GM19467 (cell line): ENCODE data around the gene UQCRH.

Source experiments
- ATAC-seq: cut with Tn5 transposase; IDR thresholded peaks from one replicate; pipeline ENCODE4 v1.9.1; 2021; ENCODE audit warnings: mild to moderate bottlenecking, moderate library complexity; ENCODE audit not compliant: unreplicated experiment

The UQCRH gene

DNA sequence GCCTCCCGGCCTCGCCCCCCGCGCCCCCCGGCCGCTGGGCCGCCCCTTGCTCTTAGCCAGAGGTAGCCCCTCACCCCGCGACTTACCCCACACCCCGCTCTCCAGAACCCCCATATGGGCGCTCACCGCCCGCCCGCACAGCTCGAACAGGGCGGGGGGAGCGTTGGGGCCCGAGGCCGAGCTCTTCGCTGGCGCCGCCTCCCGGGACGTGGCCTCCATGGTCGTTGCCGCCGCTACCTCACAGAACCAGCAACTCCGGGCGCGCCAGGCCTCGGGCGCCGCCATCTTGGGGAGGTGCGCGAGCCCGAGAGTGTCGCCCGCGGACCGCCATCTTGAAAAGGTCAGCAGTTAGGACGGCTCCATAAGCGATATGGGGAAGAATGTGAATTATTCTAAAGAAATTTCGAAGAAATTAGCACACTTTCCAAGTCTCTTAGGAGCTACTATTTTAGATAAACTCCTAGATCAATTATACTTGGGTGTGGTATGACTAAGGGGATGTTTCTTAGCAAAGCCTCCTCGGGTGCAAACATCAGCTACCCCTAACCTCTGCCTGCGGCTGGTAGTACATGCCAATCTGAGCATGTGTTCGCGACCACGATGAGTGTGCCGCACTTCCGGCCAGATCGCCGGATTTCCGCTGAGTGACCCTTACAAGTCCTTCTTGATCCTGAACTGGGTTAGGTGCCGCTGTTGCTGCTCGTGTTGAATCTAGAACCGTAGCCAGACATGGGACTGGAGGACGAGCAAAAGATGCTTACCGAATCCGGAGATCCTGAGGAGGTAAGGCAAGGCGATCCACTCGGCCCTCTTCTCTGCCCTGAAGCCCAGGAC, at the start of gene UQCRH, which contains the start of gene LRRC41:
Gene UQCRH, plus strand, starts transcription at position 661 of the 834 bp plus-strand sequence. Its CDS starts 69 bp downstream, at position 730.
Gene LRRC41, minus strand, starts transcription at position 579 of the 834 bp plus-strand sequence. Its CDS starts 294 bp downstream, at position 285.
- ATAC-seq: peak; percentile 69

DNA sequence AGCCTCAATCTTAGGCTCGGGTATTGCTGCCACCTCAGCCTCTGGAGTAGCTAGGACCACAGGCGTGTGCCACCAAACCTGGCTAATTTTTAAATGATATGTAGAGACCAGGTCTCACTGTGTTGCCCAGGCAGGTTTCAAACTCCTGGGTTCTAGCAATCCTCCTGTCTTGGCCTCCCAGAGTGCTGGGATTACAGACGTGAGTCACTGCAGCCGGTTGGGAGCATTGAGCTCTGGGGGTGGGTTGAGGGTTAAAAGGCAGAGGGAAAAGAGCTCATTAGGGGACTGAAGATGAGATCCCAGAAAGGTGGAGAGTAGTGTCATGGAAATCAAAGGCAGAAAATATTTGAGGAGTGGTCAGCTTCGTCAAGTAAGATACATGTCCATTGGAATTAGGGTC, 48.8 kb upstream of the UQCRH start:
- no peak for ATAC-seq

DNA sequence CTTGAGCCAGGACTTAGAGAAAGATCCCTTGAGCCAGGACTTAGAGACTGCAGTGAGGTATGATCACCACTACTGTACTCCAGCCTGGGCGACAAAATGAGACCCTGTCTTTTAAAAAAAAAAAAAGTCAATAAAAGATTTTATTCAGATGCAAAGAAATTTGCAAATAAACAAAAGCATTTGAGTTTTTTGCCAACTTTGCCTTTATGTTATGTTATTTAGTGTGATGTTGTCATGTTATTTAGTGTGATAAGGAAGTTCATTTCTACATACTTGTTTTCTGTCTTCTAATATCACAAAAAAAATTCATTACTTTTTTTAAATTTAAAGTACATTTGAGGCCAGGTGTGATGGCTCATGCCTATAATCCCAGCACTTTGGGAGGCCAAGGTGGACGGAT, 47.0 kb upstream of the UQCRH start:
- no peak for ATAC-seq

DNA sequence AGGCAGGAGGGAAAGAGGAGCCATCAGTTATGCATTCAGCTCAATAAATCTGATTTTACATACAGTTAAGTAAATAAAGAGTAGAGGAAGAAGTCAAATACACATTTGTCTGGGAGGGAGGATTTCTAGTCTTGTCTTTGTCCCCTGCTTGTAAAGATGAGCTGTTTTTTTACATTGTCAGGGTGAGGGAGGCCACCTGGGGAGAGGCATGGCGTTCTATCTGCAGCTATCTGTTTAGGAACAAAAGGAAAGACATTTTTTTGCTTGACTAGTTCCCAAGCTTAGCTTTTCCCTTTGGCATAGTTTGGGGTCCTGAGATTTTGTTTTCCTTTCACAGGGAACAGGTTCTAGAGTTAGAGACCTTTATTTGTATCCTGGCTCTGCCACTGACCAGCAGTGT, 41.0 kb upstream of the UQCRH start:
- ATAC-seq: no peak

DNA sequence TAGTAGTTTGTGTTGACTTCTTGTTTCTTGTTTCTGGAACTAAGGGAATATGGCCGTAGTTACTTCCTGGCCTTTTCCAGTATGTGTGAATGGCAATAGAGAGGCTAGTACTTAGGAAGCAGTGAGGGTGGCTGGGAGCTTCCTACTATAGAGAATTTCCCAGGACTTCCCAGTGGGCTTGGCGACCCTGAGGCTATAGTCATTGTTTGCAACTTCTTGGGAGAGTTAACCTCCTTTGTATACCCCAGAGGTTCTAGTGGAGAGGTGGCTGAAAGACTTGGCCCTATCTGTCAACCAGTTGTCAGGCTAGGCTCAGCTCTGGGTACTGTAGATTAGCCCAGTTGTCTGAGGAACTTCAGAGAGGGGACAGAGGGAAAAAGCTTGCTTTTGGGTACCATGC, 40.4 kb upstream of the UQCRH start:
- no peak for ATAC-seq

DNA sequence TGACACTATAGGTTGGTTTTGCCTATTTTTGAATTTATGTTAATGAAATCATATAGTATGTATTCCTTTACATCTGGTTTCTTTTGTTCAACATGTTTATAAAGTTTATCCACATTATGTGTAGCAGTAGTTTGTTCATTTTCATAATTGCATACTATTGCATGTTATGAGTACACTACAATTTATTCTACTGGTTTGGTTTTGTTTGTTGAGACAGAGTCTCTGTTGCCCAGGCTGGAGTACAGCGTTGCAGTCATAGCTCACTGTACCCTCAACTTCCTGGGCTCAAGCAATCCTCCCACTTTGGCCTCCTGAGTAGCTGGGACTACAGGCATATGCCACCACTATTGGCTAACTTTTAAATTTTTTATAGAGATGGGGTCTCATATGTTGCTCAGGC, 34.9 kb upstream of the UQCRH start:
- no peak for ATAC-seq

DNA sequence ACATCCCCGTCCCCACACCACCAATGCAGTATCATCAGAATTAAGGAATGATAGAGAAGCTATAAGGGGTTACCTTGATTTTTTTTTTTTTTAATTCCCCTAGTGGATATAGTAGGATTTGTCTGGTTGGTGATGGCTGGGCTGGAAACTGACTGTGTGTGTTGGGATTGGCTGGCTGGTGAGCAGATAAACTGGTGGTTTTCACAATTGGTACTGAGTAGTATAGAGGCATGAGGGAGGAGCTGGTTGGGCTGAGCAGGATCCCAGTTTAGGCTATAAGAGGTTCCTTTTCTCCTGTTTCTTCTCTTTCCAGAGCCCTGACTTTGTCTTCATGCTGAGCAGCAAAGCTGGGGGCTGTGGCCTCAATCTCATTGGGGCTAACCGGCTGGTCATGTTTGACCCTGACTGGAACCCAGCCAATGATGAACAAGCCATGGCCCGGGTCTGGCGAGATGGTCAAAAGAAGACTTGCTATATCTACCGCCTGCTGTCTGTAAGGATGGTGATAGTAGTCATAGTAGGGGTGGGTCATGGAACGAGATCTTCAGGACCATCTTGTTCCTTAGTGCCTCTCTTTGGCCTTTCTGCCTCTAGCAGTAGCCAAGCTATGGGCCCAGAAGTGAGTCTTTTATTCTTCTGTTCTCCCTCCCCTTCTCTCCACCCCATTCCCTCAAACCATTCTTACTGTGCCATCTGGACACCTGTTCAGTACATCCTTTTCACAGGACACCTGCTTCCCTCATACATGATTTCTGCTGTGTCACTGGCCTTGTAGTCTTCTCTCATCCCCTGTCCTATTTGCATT, 29.1 kb upstream of the UQCRH start:
- no peak for ATAC-seq

DNA sequence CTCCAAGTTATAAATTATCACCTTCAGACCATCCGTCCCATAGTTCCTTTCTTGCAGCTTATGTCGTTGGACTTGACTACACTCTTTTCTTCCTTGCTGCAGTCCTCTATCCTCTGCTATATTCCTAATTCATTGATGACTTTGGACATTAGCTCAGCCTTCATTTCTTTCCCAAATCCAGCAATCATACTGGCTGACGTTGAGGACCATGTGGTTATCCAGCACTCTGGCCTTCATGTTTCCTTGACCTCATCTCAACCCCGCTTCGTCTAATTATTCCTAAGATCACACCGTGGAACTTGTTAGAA, 28.5 kb upstream of the UQCRH start:
- ATAC-seq: no peak

DNA sequence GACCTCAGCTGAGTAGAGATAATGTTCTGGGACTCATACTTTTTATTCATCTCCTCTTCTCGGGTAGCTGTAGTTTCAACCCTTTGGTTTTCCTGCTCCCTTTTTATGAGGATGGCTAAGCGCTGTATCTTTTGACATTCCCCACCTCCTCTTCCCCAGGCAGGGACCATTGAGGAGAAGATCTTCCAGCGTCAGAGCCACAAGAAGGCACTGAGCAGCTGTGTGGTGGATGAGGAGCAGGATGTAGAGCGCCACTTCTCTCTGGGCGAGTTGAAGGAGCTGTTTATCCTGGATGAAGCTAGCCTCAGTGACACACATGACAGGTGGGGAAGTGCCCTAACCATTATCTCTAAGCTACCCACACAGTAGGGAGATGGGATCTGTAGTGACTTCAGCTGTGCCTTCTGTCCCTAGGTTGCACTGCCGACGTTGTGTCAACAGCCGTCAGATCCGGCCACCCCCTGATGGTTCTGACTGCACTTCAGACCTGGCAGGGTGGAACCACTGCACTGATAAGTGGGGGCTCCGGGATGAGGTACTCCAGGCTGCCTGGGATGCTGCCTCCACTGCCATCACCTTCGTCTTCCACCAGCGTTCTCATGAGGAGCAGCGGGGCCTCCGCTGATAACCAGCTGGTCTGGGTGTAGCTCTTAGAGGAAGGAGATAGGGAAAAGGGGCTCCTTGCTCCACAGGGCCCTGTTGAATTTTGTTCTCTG, 25.7 kb upstream of the UQCRH start:
- no peak for ATAC-seq

DNA sequence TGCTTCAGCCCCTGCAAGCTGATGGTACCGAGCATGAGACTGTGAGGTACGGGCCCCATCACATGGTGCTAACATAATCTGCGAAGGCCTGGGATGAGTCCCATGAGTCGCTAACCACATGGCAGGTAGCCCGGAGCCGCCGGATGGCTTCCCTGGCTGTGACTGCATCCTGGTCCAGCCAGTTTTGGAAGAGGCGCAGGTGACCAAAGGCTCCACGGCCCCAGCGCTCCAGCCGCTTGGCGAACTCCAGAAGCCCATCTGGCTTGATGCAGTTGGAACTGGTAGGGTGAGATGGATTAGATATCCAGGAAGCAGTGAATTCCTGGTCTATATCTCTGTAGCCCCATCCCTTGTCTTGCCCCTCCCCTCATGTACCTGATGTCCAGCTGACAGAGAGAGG, 24.7 kb upstream of the UQCRH start:
- ATAC-seq: no peak

DNA sequence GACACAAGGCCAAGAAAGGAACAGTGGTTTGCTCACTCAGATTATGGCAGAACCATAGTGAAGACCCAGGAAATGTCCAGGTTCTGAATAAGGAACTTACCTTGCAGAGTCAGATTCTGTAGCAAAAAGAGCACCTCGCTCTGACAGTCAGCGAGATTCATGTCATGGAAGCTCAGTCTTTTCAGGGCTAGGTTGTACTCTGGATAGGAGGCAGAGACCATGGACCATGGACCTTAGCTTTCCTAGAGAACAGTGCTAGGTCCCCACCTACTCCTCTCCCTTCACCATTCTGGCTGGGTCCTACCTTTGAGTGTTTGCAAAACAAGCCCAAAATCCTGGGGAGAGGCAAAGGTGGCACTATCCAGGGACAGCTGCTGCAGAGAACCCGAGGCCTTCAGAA, 23.4 kb upstream of the UQCRH start:
- ATAC-seq: no peak

DNA sequence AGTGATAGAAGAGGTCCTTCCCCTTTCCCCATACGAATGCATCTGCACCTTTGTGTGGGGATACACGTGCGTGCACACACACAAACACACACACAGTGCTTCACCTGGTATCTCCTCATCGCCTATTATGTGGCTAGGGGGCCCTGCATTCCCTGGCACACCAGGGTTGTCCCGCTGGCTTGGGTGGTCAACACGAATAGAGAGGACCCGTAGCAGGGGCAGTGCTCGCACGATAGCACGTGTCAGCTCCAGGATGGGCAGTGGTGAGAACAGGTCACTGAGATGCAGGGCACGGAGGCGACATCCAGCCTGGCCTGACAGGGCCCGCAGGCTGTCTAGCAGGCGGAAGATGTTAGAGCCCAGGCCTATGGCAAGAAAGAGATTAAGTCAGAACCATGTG, 22.5 kb upstream of the UQCRH start:
- ATAC-seq: no peak

DNA sequence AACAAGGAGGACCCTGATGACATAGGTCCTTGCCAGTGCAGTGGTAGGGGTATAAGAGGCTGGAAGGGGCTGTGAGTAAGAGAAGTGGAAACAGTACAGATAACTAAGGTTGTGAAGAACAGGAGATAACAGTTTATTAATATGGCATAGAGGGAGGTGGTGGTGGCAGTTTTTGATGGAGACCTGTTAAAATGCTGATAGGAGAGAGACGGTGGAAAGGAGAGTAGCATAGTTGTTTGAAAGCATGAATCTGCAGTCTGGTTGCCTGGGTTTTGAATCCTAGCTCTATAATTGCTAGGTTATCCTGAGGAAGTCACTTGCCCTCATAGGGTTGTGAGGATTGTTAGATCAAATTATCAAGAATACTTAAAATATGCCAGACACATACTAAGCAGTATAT, 19.4 kb upstream of the UQCRH start:
- no peak for ATAC-seq

DNA sequence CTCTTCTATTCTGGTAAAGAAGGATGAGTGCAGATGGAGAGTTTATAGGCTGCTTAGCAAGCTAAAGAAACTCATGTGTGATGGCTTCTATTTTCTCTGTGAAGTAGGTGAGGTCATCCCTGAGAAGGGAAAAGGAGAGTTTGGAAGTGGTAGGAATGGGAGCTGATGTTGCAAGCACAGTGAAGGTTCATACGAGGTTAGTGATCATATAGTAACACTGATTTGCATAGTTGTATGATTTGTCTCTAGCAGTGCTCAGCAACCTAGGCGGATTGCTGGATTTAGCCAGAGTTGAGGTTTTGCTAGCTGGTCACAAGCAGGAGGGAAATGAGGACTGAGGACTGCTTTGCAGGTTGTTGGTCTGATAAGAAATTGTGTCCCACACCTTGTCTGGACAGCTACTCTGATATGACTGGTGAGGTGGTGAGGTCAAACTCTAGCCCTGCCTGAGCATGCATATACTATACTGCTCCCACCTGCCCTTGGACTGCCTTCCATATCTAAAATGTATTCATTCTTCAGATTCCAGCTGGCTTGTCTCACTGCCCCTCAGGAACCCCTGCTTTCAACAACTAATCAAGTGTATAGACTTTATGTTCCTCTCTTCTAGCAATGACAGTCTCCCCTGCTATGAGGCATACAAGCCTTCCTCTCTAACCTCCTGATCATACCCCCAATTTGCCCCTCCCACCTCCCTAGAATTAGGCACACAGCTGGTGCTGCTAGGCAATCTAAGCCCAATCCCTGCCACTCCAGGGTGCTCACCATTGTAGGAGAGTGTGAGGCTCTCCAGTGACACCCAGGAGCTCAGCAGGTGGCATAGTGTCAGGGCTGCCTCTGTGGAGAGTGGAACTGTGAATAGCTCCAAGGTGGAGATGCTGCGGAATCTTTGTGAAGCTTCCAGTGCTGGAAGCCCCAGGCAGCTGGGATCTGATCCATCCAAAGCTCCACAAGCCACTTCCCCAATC, 18.6 kb upstream of the UQCRH start:
- no peak for ATAC-seq

DNA sequence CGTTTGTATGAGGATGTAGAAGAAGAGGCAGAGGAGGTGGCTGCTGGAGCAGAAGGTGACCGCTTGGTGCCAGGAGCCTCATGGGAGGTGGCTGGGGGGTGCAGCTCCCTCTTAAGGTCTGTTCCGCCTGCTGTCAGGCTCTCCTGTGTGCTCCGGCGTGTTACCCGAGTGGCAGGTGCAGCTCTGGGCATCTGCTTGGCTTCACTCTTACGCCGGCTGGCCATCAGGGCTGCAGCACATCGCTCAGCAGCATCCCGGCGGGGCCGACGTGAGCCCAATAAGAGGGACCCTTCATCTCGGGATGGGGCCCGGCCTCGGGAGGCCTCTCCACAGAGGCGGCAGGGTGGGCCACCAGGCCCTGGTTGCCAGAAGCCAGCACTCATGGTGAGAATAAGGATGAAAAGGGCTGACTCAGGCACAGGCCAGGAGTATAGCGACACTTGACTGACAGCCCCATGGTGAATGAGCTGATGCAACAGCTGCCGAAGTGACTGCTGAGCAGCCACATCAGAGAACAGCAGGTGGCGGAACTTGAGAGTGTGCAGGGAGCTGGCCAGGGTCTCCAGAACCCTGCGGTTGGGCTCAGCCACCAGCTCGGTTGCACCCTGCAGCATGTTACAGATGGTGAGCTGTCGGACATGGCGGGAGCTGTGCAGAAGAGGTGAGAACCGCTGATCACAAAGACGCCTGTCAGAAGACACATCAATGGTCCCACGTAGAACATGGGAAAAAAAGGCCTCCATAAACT, 17.6 kb upstream of the UQCRH start:
- no peak for ATAC-seq

DNA sequence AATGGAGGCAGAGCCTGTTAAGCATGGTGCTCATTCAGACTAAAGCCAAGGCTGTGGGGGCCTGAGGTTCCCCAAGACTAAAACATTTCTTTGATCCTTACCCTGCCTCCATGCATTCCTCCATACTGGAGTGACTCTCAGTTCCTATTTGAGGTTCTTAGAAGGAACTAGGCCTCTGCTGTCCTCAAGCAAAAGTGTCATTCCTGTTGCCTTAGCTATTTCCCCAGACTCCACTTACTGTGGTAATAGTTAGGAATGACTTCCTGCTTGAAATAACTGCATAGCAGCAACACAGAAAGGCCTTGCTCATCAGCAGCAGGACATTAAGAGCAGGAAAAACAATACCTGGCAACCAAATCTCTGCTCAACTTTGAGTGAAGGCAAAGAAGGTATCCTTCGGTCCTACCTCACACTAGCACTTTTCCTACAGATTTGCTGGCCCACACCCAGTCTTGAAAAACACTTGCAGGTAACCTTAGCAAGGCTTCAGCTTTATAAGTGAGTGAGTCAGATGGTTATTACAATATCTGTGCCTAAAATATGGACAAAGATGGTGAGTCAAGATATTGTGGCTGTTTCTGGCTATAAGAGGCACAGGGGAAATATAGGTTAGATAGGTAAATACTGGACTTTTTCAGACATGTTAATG, 14.9 kb upstream of the UQCRH start:
- ATAC-seq: no peak

DNA sequence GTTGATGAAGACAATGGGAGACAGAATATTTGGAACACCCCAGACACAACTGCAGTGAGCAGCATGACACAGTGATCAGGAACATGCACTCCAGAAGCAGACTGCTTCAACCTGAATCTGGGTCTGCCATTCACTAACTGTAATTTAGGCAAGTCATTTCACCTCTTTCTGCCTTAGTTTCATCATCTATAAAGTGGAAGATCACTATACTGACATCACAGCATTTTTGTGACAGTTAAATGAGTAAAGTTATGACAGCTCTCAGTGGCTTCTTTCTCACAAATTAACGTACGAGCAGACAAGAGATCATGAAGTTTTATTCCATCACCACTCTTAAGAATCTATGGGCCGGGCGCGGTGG, 14.4 kb upstream of the UQCRH start:
- no peak for ATAC-seq

DNA sequence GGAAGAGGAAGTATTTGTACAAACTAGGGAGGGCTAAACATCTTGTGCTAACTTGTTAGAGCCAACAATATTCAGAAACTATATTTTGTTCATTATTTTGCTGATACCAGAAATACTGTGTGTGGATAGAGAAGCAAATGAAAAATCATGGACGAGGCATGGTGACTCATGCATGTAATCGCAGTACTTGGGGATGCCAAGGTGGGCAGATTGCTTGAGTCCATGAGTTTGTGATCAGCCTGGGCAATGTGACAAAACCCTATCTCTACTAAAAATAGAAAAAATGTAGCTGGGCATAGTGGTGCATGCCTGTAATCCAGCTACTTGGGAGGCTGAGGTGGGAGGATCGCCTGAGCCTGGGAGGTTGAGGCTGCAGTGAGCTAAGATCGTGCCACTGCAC, 13.5 kb upstream of the UQCRH start:
- no peak for ATAC-seq

DNA sequence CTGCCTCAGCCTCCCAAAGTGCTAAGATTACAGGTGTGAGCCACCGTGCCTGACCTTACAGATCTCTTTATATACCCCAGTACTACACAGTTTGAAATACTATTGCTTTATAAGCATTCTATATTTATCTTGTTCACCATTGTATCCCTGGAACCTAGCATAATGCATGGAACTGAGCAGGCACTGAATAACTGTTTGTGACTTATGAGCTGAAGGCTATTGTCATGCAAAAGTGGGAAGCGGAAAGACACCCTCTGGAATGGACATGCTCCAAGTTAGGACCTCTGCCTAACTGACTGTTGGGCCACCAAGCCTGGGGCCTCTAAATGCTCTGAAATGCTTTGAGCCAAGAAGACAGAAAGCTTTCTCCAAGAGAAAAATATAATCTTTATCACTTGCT, 8.2 kb upstream of the UQCRH start:
- no peak for ATAC-seq
